Transverse colon (tissue), 4 donors: ENCODE results near the gene USP24. TPM values are rescaled to one million over a fixed set of nuclear protein-coding genes. Genes with fewer than 3 reads are reported as not detected.
A peak's percentile ranks its signal among the peaks of the same experiment; 100 is the strongest.

Experiments used
- DNase-seq: peaks from one replicate; pipeline ENCODE4 v3.0.0-alpha.2; 2019
- H3K27ac ChIP-seq, 4 donors: fragments of 200-600 bp; sonication (generic); 2 replicates each; pipeline ENCODE4 v1.5.1; 2016 to 2018; ENCODE audit warnings: inconsistent platforms in 4 of 4
- H3K27me3 ChIP-seq: fragments of 200-600 bp; sonication (generic); 2 replicates; pipeline ENCODE4 v1.5.1; 2017; ENCODE audit warnings: inconsistent platforms
- H3K36me3 ChIP-seq, 4 donors: fragments of 200-600 bp; sonication (generic); 2 replicates each; pipeline ENCODE4 v1.5.1; 2017 to 2019; ENCODE audit warnings: inconsistent platforms in 4 of 4
- H3K4me1 ChIP-seq, 4 donors: fragments of 200-600 bp; sonication (generic); 2 replicates each; pipeline ENCODE4 v1.5.1; 2017 to 2020; ENCODE audit warnings: inconsistent platforms in 4 of 4
- H3K4me3 ChIP-seq, 4 donors: fragments of 200-600 bp; sonication (generic); 1 replicate in 1 of 4; 2 replicates in 3 of 4; pipeline versions ENCODE4 v1.5.1 to v1.6.1; 2017 to 2019; ENCODE audit warnings: inconsistent platforms in 4 of 4
- H3K9me3 ChIP-seq, 2 donors: fragments of 200-600 bp; sonication (generic); 2 replicates each; pipeline ENCODE4 v1.5.1; 2017 to 2019; ENCODE audit warnings: inconsistent platforms in 2 of 2
- EP300 ChIP-seq: sonication (generic); formaldehyde crosslinking; IDR thresholded peaks from one replicate; pipeline ENCODE4 v1.6.1; 2017; ENCODE audit warnings: antibody characterized with exemption, low read depth
- POLR2A ChIP-seq: fragments of 450-650 bp; IDR thresholded peaks from one replicate; pipeline ENCODE4 v1.6.1; 2016; ENCODE audit warnings: antibody characterized with exemption, mild to moderate bottlenecking, moderate library complexity
- POLR2AphosphoS5 ChIP-seq, 3 donors: sonication (generic); formaldehyde crosslinking; IDR thresholded peaks; one replicate each; pipeline ENCODE4 v1.6.1; 2016; ENCODE audit warnings: antibody characterized with exemption in 3 of 3
- WGBS, 2 donors: methylation state at CpG; one replicate each; pipeline ENCODE4 v1.1.5; 2018; ENCODE audit warnings: low coverage in 1 of 2; 5-methylcytosine and 5-hydroxymethylcytosine counted together
- in situ Hi-C, 4 donors: fragments of 200-750 bp; cut with MboI; loops; one replicate each; pipeline versions ENCODE4 v1.15.0 to v1.15.1; 2017; ENCODE audit warnings: low sequenced_read_pairs in 3 of 4, low pct_ligation_motif_present in 1 of 4, low pct_unique_long_range_greater_than_20kb in 1 of 4
- intact Hi-C: fragments of 100-400 bp; cut with DNase I; formaldehyde crosslinking; loops from one replicate; pipeline ENCODE4 v1.15.1; 2023; ENCODE audit warnings: low total_unique reads
- total RNA-seq, 4 donors: library from RNA; depleted of rRNA; stranded (reverse); fragments of >200 nt; gene quantifications; one replicate each; pipeline ENCODE4 v1.1.0, GENCODE V29; 2016
- TF ChIP-seq, protein P1 (sequence below), 5 experiments: fragments of 200-600 bp in 3 of 5; fragments of 450-650 bp in 2 of 5; sonication (generic) in 3 of 5; IDR thresholded peaks; 1 replicate in 2 of 5; 2 replicates in 3 of 5; pipeline ENCODE4 v1.5.1; 2016 to 2017; ENCODE audit warnings: antibody characterized with exemption in 5 of 5, inconsistent platforms in 3 of 5, mild to moderate bottlenecking in 2 of 5, moderate library complexity in 1 of 5

Gene USP24
- total RNA-seq, 4 donors from 2014 or later = 30.7 to 79.4 (median 48.9) TPM

DNA sequence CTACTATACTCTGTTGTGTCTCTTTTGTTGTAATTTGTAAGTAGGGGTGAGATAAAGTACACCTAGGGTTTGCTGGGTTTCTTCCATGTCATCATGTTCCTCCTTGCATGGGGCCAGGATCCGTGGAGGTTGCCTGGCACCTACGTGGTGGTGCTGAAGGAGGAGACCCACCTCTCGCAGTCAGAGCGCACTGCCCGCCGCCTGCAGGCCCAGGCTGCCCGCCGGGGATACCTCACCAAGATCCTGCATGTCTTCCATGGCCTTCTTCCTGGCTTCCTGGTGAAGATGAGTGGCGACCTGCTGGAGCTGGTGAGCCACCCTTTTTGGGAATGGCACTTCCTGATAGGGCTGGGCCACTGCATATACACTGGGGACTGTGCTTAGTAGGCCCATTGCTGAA lies 171.4 kb downstream of the USP24 start:
- Histone ChIP-seq H3K36me3 (no peaks in the 10 kb centered on the region), H3K27ac (no peak overlapping the region), H3K9me3 (no peaks in the 10 kb centered on the region), H3K4me3 (no peak overlapping the region), H3K4me1 (peaks cover 0 to 19% (median 12%) of the 10 kb centered on the region in 4 donors), H3K27me3 (peaks cover 24% of the 10 kb centered on the region)
- 95% methylated on average over 9 of the region's 9 CpGs; no CpG with 5 or more reads in 1 of the 2 donors for WGBS, 2 donors
- no peak for DNase-seq
- in situ Hi-C loops = no loop called here
- intact Hi-C loops = no loop called here
- TF ChIP-seq POLR2AphosphoS5 (IDR thresholded peaks at IDR 0.05) (no peak), POLR2A (no peak)
- TF ChIP-seq, protein P1, sequence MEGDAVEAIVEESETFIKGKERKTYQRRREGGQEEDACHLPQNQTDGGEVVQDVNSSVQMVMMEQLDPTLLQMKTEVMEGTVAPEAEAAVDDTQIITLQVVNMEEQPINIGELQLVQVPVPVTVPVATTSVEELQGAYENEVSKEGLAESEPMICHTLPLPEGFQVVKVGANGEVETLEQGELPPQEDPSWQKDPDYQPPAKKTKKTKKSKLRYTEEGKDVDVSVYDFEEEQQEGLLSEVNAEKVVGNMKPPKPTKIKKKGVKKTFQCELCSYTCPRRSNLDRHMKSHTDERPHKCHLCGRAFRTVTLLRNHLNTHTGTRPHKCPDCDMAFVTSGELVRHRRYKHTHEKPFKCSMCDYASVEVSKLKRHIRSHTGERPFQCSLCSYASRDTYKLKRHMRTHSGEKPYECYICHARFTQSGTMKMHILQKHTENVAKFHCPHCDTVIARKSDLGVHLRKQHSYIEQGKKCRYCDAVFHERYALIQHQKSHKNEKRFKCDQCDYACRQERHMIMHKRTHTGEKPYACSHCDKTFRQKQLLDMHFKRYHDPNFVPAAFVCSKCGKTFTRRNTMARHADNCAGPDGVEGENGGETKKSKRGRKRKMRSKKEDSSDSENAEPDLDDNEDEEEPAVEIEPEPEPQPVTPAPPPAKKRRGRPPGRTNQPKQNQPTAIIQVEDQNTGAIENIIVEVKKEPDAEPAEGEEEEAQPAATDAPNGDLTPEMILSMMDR (IDR thresholded peaks at IDR 0.05) = no peak

DNA sequence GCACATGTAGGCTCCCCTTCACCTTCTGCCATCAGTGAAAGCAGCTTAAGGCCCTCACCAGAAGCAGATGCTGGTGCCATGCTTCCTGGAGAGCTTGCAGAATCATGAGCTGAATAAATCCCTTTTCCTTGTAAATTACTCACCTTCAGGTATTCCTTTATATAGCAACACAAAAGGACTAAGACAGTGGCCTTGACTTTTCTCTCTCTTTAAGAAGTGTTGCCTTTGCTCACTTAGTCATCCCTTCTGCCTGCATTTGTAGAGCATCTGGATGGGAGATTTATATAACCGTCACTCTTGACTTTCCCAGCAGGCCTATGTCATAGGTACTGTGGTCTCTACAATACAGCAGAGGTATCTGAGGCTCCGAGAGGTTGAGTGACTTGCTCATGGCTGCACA lies 172.2 kb downstream of the USP24 start:
- WGBS, 2 donors = 93% methylated on average over 2 of the region's 2 CpGs; no CpG with 5 or more reads in 1 of the 2 donors
- H3K36me3 ChIP-seq = no peaks in the 10 kb centered on the region
- intact Hi-C loops = no loop called here
- DNase-seq = no peak
- peaks cover 25% of the 10 kb centered on the region for H3K27me3 ChIP-seq
- TF ChIP-seq, protein P1 (IDR thresholded peaks at IDR 0.05) = no peak
- TF ChIP-seq POLR2AphosphoS5 (IDR thresholded peaks at IDR 0.05) (no peak), EP300 (no peak), POLR2A (no peak)
- no peak overlapping the region for H3K27ac ChIP-seq
- H3K9me3 ChIP-seq = no peaks in the 10 kb centered on the region
- in situ Hi-C loops = no loop called here
- H3K4me3 ChIP-seq = no peak overlapping the region
- peaks cover 0 to 19% (median 12%) of the 10 kb centered on the region in 4 donors for H3K4me1 ChIP-seq

DNA sequence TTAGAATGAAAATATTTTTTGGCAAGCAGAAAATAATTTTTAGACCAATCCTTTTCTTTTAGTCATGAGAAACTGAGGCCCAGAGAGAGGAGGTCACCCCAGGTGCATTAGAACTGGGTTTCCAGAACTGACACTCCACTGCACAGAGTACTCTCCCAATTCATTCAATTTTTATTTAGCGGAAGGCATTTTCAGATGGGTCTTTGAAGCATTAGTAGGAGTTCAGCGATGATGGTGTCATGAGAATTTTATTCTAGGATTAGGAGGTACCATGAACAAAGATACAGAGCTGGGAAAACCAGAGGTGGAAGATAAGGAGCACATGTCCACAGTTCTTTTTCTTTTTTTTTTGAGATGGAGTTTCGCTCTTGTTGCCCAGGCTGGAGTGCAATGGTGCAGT lies 173.6 kb downstream of the USP24 start:
- peaks cover 35% of the 10 kb centered on the region for H3K27me3 ChIP-seq
- H3K9me3 ChIP-seq = no peaks in the 10 kb centered on the region
- H3K4me3 ChIP-seq = no peak overlapping the region
- H3K27ac ChIP-seq = no peak overlapping the region
- H3K4me1 ChIP-seq = peaks cover 0 to 19% (median 12%) of the 10 kb centered on the region in 4 donors
- in situ Hi-C loops (no loop called here), intact Hi-C loops (no loop called here)
- TF ChIP-seq POLR2A = no peak
- TF ChIP-seq POLR2AphosphoS5 (IDR thresholded peaks at IDR 0.05) = no peak
- TF ChIP-seq, protein P1 (IDR thresholded peaks at IDR 0.05) = no peak
- no peak for TF ChIP-seq EP300
- WGBS, 2 donors = 79 to 88% methylated on average over 2 to 3 of the region's 3 CpGs
- H3K36me3 ChIP-seq = no peaks in the 10 kb centered on the region
- DNase-seq = no peak

DNA sequence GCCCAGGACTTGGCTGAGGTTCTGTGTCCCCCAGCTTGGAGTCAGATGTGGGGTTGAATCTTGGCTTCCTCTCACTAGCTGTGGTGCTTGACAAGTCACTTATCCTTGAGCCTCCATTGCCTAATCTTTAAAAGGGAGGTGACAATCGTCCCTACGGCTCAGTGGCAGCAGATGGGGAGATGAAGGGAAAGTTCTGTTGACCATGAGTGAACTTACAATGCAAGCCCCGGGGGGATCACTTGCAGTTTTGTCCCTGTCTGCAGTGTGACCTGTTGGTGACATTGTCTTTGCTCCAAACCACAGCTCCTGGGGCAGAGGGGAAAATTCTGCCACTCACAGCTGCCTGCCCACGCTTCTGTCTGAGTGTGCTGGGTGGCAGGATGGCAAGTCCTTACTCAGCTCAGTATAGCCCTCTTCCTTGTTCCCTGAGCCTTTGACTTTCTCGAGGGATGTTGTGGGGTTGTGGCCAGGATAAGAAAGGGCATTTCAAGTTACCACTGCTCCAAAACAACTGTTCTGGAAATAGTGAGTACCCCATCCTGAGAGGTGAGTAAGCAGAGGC lies 174.2 kb downstream of the USP24 start:
- in situ Hi-C loops = no loop called here
- no peaks in the 10 kb centered on the region for H3K9me3 ChIP-seq
- WGBS, 2 donors = 47% methylated on average over 5 of the region's 5 CpGs; no CpG with 5 or more reads in 1 of the 2 donors
- H3K27me3 ChIP-seq = peaks cover 39% of the 10 kb centered on the region
- intact Hi-C loops = no loop called here
- TF ChIP-seq POLR2AphosphoS5 (IDR thresholded peaks at IDR 0.05) = no peak
- TF ChIP-seq POLR2A = no peak
- no peak for TF ChIP-seq EP300
- TF ChIP-seq, protein P1 (IDR thresholded peaks at IDR 0.05) = no peak
- no peak for DNase-seq
- no peaks in the 10 kb centered on the region for H3K36me3 ChIP-seq
- peaks cover 0 to 21% (median 12%) of the 10 kb centered on the region in 4 donors for H3K4me1 ChIP-seq
- peak overlapping the region in 2 of 4 donors; percentile 51 for H3K4me3 ChIP-seq
- H3K27ac ChIP-seq = no peak overlapping the region
